Measurements from ENCODE around the gene NEURL1.
A peak's percentile ranks its signal among the peaks of the same experiment; 100 is the strongest.

The NEURL1 gene, protein sequence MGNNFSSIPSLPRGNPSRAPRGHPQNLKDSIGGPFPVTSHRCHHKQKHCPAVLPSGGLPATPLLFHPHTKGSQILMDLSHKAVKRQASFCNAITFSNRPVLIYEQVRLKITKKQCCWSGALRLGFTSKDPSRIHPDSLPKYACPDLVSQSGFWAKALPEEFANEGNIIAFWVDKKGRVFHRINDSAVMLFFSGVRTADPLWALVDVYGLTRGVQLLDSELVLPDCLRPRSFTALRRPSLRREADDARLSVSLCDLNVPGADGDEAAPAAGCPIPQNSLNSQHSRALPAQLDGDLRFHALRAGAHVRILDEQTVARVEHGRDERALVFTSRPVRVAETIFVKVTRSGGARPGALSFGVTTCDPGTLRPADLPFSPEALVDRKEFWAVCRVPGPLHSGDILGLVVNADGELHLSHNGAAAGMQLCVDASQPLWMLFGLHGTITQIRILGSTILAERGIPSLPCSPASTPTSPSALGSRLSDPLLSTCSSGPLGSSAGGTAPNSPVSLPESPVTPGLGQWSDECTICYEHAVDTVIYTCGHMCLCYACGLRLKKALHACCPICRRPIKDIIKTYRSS

DNA sequence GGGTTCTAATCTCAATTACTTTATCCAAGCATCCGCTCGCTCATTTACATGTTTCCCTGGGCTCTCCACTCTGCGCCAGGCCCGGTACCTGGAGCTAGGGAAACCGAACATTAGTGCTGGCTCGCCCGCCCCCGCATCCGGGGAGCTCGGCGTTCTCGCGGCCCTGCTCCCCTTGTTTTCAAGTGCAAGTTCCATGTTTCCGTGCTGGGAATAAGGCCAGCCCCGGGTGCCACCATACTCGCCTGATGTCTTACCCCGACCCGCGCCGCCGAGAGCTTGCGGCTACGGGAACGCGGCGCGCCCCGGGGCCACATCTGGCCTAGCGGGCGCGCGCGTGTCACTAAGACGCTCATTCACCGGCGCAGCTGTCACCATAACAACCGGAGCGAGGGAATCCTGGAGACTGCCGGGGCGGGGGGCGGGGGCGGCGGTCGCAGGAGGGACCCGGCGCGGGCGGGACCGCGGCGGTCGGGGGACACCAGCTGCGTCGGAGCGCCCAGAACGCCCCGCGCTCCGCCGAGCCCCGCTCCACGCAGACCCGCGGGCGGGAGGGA, at the start of gene NEURL1:
Gene NEURL1 (plus strand): TSS at position 344 of the 554 bp plus-strand sequence. CDS start 683 bp downstream, outside the sequence.
- FAIRE-seq: no peak
- no peak for DNase-seq (ENCODE audit: insufficient read length, low spot score)

DNA sequence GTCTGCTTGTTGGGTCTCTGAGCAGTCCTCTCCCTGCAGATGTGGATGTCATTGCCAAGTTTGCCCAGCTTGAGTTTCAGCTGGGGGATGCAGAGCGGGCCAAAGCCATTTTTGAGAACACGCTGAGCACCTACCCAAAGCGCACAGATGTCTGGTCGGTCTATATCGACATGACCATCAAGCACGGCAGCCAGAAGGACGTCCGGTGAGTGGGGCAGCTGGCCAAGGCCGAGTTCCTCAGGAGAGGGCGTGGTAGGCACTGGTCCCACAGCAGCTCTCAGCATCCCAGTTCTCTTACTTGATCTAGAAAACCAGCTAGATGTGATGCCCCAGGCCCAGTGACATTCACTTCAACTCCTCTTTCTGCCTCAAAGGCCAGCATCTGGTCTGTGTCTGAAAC, 49.0 kb upstream of the NEURL1 start:
- FAIRE-seq: no peak

DNA sequence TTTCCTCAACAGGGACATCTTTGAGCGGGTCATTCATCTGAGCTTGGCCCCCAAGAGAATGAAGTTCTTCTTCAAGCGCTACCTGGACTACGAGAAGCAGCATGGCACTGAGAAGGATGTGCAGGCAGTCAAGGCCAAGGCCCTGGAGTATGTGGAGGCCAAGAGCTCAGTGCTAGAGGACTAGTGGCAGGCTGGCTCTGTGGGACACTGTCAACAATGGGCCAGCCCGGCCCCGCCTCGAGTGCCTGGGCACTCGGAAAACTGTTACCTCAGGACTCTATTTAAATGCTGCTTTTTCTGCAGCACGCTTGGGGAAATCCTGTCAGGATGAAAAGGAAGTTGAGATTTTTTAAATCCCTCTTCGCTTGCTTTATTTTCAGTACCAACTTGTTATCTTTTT, 48.1 kb upstream of the NEURL1 start:
- FAIRE-seq: no peak
- DNase-seq (ENCODE audit: insufficient read length, low spot score): no peak

More for the DNA sequence above, 49.0 kb upstream of the NEURL1 start:
- DNase-seq (ENCODE audit: insufficient read length, low spot score): no peak

DNA sequence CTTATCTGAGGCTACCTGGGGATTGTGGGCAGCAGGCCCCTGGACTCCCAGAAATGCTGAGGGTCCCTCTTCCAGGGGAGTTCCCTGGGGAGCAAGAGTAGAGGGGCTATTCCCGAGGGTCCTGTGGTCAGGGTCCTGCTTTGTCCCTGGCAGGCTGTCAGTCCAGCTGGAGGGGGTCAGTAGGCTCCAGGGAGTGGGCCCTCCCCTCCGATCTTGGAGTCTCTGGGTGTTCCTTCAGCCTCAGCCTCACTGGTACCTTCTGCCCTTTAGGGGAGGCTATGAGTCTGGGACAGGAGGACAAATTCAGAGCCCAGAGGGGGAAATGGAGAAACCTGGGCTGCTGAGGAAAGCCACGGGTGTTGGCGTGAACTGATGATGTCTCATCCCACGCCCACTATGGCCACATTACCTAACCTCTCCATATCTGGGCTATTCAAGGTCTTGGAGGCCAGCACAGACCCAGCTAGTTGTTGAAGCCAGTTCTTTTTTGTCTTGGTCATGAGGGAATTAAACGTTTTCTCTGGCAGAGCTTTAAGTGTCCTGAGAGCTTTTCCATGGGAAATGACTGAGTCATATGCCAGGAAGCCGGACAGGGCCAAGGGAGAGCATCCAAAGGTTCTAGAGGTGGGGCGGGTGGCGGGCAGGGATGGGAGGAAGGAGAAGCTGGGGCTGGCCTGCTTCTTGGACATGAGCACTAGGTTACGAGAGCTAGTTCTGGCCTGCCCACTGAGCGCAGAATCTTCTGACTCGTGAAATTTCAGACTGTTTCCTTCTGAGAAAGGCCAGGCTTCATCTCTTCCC, 47.5 kb upstream of the NEURL1 start:
- FAIRE-seq: no peak

DNA sequence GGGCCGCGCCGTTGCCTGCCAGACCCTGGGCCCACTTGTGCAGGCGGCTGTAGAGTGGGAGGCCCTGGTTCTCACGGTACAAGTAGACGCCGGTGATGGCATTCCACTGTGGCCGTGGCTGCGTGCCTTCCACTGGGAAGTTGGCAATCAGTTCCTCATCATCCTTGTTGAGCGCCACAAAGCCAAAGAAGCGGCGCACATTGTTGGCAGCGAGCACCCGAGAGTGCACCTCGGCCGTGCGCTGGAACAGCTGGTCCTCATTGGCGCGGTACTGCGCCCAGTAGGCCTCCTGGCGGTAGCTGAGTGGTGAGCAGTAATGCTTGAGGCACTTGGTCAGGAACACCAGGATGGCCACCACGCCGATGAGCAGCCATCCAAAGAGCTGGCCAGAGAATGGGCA, 46.3 kb upstream of the NEURL1 start:
- no peak for FAIRE-seq
- DNase-seq (ENCODE audit: insufficient read length, low spot score): no peak

More for the DNA sequence above, 47.5 kb upstream of the NEURL1 start:
- DNase-seq (ENCODE audit: insufficient read length, low spot score): no peak

DNA sequence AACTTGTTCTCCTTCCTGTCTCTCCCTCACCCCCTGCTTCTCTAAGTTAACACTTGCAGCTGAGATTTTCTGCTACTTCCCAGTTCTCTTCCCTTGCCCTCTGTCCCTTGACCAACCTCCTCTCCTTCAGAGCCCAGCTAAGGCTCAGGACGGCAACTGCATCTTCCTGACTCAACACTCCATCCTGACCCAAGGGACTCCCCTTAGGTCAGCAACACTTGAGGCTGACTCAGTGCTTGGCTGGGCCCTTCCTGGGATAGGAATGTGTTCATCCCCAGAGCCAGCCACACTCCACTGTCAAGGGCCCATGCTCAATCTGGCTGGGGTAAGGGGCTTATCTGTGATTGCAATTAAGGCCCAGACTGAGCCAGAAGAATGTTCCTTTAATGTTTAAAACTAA, 44.8 kb upstream of the NEURL1 start:
- DNase-seq (ENCODE audit: insufficient read length, low spot score) (no peak), FAIRE-seq (no peak)

DNA sequence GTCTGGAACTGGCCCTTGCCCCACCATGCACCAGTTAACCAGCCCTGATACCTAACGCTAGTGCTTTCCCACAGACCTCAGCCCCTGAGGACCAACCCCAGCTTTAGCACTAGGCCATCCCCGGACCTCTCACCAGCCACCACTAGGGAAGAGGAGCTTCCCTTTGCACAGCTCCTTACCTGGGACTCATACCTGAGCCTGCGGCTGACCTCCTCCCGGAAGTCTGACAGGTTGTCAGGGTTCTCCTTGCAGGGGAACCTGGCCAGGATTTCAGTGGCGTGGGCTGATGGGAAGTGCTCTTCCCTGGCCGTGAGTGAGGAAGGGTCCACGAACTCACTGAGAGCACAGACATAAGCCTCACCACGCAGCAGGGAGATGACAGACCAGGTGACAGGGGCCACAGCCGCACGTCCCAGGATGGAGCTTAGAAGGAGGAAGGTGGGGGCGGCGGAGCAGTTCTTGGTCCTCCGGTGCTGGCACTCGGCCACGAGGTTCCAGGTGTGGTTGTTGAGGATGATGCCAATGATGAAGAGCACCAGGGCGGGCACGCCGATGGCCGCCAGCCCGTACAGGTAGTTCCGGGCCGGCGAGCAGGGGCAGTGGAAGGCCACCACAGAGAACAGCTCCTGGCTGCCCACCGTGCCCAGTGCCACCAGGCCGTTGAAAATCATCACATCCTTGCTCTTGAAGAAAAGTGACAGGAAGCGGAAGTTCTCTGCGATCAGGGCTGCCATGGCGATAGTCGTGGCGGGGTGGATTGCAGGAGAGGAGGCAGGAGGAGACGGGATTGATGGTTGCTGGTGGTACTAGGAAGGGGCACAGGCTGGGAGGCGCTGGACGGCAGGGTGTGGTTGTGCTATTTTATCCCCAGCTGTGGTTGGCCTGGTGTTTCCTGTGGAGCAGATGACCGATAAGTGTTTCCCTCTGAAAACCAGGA, 44.0 kb upstream of the NEURL1 start:
- no peak for FAIRE-seq
- DNase-seq (ENCODE audit: insufficient read length, low spot score): no peak

DNA sequence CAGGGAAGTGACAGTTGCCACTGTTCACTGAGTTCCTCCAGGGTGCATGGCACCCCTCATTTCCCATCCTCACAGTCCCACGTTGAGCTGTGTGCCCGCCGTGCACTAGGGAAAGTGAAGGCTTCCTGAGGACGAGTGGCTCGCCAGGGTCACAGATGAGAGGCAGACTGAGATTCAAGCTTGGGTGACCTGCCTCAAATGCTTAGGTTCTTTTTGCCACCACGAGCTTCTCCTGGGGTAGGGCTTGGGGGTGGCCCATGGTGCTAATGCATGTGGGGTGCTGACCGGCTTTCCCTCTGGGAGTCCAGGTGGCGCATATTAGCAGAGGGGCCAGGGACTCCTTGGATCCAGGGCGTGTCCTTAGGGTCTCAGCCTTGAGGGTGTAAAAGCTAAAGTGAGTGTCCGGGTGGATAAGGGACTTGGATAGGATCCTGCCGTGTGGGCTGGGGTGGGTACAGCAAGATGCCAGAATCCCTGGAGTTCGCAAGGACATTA, 43.3 kb upstream of the NEURL1 start:
- DNase-seq (ENCODE audit: insufficient read length, low spot score) (no peak), FAIRE-seq (no peak)

DNA sequence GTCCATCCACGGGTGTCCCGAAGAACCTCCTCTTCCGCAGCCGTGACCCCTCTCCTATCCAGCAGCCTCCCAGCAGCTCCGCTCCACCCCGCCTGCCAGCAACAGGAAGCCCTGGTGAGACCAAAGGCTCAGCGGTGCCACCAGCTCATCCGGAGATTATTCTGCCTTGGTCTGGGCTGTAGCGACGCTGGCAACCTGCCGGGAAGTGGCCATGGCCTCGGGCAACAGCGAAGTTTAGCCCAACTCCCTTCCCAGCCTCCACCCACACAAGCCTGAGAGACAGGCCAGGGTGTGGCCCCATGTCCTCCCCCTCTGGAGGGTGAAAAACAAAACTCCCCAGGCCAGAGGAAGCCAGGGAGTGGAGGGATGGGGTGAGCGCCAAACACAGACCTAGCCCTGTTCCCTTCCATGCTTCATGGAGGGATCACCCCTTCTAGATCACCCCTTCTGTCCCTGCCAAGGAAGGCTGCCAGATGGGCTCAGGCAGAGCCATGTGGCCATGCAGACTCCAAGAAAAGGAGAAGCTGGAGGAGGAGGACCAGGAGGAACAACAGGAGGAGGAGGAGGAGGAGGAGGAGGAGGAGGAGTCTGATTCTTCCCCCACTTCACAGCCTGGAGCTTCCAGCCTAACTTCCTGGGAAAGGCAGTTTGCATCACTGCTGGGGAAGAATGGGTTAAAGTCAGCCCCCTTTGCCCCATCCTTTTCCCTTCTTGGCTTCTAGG, 42.3 kb upstream of the NEURL1 start:
- FAIRE-seq (peak; percentile 72), DNase-seq (ENCODE audit: insufficient read length, low spot score) (peak; percentile 56)

DNA sequence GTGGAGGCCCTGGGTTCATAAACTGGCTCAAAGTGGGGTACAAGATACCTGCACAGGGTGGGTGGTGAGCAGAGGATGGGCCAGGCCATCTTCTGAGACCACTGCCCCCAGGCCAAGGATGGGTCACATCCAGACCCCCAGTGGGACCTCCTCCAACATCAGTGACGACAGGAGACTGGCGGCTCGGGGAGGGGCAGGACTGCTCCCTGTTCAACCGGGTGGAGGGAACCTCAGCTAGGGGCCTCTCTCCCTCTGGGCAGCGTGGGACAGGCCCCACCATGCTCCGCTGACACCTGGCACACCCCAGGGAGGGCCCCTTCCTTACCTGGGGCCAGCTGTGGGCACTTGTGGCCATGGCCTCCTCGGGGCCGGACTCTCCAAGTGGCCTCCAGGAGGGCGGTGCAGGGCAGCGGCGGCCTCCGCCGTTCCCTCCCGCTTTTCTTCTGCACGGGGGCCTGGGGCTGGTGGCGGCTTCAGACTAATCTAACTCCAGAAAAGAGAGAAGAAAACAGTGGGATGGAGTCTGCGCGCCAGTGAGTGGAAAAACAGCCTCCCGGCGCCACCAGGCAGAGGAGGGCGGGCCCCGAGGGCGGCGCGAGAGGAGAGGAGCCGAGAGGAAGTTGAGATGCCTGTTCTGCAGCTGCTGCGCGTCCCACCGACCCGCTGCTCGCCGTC, 41.5 kb upstream of the NEURL1 start, which contains the start of gene CALHM2:
Gene CALHM2 (minus strand): TSS at position 540 of the 675 bp plus-strand sequence. CDS start 2,429 bp downstream, outside the sequence.
- FAIRE-seq (peak; percentile 91), DNase-seq (ENCODE audit: insufficient read length, low spot score) (peak; percentile 91)

DNA sequence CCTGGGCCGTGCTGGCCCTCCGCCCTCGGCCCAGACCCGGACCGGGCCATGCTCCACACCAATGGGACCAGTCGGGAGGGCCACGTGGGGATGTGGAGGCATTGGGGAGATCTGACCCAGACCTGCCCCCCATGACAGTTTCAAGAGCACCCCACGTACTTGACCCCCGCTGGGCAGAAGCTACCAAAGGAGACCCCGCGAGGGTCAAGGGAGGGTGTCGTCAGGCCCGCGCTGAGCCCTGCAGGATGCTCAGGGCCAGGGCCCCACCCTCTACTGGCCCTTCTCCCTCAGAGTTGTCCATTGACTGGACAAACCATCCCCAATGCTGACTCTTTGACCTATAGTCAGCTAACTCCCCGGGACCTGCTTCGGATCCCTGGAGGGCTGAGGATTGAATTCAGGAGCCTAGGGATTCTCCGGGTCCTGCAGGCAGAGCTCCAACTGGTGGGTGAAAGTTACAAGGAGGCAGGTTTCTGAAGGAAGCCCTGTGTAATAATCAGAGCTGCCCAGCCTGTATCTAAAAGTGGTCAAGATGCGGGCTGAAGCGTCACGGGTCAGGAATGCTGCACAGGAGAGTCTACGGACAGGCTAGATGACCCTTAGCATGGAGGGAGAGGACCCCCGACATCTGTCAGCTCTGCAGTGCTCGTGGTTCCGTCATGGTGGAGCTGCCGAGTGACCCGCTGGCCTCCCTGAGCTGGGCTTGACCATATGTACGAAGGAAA, 40.8 kb upstream of the NEURL1 start:
- DNase-seq (ENCODE audit: insufficient read length, low spot score) (no peak), FAIRE-seq (no peak)

DNA sequence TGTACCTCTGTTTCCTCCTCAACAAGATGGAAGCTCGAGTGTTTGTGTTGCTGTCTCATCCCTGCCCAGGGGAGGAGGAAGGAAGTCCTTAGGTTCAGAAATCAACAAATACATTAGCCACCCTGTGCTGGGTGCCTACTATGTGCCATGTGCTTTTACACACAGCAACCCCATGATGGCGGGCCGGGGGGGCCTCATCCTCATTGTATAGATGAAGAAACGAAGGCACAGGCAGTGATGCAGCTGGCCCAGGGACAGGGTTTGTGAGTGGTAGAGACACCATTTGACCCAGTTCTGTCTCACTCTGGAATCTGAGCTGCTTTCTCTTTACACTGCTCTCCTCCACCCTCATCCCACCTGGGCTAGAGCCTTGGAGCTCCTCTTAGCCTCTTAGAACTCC, 39.5 kb upstream of the NEURL1 start:
- DNase-seq (ENCODE audit: insufficient read length, low spot score): no peak
- no peak for FAIRE-seq

DNA sequence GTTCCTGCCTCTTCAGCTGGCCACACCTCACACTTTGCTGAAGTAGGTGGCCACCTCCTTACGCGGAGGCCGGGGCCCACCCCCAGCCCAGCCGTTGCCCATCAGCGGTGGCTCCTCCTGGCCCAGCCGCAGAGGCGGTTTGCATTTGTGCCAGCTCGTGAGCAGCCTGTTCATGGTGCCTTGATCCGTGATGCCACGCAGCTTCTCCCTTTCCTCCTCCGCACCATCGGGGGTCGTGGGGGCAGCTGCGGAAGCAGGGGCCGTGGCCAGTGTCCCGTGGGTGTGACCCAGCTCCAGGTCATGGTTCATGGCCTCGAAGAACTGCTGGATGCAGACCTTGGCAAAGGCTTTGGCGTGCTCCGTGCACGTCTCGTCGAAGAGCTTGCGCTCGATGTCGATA, 38.3 kb upstream of the NEURL1 start:
- no peak for FAIRE-seq
- no peak for DNase-seq (ENCODE audit: insufficient read length, low spot score)

DNA sequence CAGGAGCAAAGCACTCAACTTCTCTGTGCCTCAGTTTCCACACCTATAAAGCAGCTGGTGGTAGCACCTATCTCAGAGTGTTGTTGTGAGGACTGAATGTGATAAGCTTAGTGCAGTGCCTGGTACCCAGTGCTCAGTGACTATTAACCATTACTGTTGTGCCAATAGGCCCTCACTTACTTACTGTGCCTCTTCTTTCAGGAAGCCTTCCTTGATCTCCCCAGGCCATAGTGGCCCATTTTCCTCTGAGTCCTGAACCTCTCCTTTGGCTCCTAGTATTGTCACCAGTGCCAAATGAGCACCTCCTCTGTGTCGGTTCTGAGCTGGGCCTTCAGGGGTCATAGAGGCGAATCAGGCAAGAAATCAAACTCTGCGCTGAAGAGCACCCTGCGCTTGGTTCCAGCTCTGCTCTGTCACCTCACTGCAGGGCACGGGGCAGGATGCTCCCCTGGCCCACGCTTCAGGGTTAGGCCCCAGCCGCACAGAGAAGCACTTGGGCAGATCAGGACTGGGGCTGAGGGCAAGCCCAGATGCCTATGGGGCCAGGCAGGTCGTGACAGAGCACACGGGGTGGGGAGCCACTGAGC, 37.3 kb upstream of the NEURL1 start:
- FAIRE-seq (no peak), DNase-seq (ENCODE audit: insufficient read length, low spot score) (no peak)

DNA sequence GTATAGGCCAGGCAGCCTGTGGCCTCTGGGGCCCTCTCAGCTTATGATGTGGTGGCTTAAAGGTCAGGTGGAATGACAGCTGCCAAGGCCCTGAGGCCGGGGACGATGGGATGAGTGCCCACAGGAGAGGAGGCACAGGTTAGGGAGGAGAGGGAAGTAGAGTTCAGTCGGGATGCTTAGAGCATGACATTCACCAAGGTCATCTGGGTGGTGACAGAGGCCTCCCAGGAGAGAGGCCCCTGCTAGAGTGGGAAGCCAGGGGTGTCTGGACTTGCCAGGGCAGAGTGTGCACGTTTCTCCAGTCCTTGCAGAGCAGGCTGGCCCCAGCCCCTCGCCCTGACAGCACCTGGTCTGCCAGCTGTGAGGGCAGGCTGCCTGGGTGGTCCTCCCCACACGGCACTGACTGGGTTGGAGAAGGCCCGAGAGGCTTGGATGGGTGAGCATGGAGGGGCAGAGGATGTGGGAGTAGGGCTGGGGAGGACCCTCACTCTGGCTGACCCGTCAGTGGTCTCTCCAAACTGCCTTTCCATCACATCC, 36.3 kb upstream of the NEURL1 start:
- no peak for DNase-seq (ENCODE audit: insufficient read length, low spot score)
- no peak for FAIRE-seq

DNA sequence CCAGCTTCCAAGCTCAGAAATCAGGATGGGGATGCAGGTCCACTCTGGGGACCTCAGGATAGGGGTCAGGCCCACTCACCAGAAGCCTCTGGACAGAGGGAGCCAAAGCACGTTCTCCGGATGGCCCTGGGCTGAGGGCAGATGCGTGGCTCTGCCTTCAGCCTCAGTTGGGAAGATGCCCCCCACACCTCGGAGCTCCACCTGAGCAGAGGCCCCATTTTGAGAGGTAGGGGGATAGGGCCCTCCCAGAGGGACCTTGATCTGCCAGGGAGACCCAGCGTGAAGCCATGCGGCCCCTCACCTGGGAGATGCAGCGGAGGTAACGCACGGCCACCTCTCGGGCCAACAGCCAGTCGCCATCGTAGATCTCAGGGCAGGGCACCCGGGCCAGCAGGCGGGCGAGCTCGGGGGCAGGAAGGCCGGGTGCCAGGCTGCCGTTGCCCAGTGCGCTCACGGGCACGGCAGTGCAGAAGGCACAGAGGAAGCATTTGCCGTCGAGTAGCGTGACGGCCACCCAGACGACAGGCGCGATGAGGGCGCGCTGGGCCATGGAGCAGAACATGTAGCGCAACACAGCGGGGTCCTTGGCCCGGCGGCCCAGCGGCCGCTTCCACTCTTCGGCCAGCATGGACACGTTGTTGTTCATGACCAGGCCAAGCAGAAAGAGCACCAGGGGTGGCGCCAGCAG, 35.5 kb upstream of the NEURL1 start:
- FAIRE-seq: no peak
- DNase-seq (ENCODE audit: insufficient read length, low spot score): no peak

DNA sequence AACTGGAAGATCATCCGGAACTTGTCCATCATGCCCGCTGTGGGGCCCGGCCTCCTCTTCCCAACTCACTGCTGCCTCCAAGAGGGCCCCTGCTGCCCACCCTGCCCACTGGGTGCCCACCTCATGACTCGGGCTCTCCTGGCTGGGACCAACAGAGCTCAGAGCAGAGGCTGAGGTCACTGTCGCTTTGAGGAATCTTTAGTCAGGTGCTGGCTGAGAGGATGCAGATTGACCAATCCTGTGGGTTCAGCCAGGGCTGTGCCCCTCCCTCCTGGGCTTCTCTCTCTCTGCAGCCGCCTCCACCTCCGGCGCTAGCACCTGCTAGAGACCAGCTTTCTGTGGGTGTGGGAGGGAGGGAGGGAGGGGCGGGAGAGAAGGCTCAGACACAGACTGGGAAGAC, 34.8 kb upstream of the NEURL1 start, which contains the start of gene CALHM1:
Gene CALHM1 (minus strand): TSS at position 181 of the 400 bp plus-strand sequence. CDS start 149 bp downstream, at position 32.
- FAIRE-seq: no peak
- peak; percentile 65 for DNase-seq (ENCODE audit: insufficient read length, low spot score)

All from GM19239 (cell line).